K562 (cell line): ENCODE measurements around the gene DTNBP1. TPM values are rescaled to one million over a fixed set of nuclear protein-coding genes. Genes with fewer than 3 reads are reported as not detected.

Source experiments
- CEBPG ChIP-seq, 3 experiments: fragments of 200-800 bp in 1 of 3; sonication (Bioruptor generic) in 1 of 3; sonication (generic) in 1 of 3; formaldehyde crosslinking in 1 of 3; IDR thresholded peaks in 2 of 3; conservative IDR thresholded peaks in 1 of 3; 2 replicates each; pipeline versions ENCODE4 v1.6.1 to v1.8.0; 2016 to 2022; ENCODE audit warnings: missing compliant biosample characterization in 2 of 3, missing genetic modification characterization in 2 of 3, mild to moderate bottlenecking in 1 of 3, missing genetic modification reagents in 1 of 3
- MCM3 ChIP-seq: fragments of 450-650 bp; IDR thresholded peaks from 2 replicates; pipeline ENCODE4 v1.6.1; 2016
- MCM7 ChIP-seq, 2 experiments: fragments of 450-650 bp; IDR thresholded peaks; 2 replicates each; pipeline ENCODE4 v1.6.1; 2016 to 2018
- NONO ChIP-seq, 2 experiments: fragments of 200-400 bp in 1 of 2; fragments of 450-650 bp in 1 of 2; formaldehyde crosslinking in 1 of 2; IDR thresholded peaks; 2 replicates each; pipeline ENCODE4 v1.6.1; 2017; ENCODE audit warnings: low read depth in 2 of 2, mild to moderate bottlenecking in 2 of 2, moderate library complexity in 2 of 2, low read length in 1 of 2
- POLR2B ChIP-seq: fragments of 450-650 bp; IDR thresholded peaks from 2 replicates; pipeline ENCODE4 v1.6.1; 2018; ENCODE audit warnings: low read depth; ENCODE audit not compliant: partially characterized antibody
- SUPT5H ChIP-seq: fragments of 450-650 bp; IDR thresholded peaks from 2 replicates; pipeline ENCODE4 v1.6.1; 2016
- U2AF2 ChIP-seq: fragments of 200-400 bp; formaldehyde crosslinking; optimal IDR thresholded peaks from 2 replicates; pipeline ENCODE3; 2017; ENCODE audit warnings: low read depth, mild to moderate bottlenecking, low read length
- ZC3H4 ChIP-seq: sonication (generic); formaldehyde crosslinking; IDR thresholded peaks from 2 replicates; pipeline ENCODE4 v1.9.0; 2021; ENCODE audit warnings: missing genetic modification reagents, borderline replicate concordance
- ZFX ChIP-seq: sonication (generic); formaldehyde crosslinking; IDR thresholded peaks from 2 replicates; pipeline ENCODE4 v1.8.0; 2022; ENCODE audit warnings: mild to moderate bottlenecking, missing genetic modification reagents, moderate library complexity
- polyA plus RNA-seq, 8 experiments: library from polyadenylated mRNA; depleted of rRNA in 4 of 8; stranded (reverse) in 5 of 8; unstranded in 3 of 8; fragments of >200 nt; fragmentation: Nextera tagmentation in 2 of 8; fragmentation: Illumina TruSeq in 1 of 8; extraction: Ambion mirVana in 2 of 8; extraction: Trizol in 1 of 8; gene quantifications; 2 replicates each; pipeline versions ENCODE4 v1.2.1 to v1.2.3, GENCODE V29; 2011 to 2014; ENCODE audit warnings: inconsistent platforms in 1 of 8, missing spikeins in 1 of 8
- total RNA-seq, 7 experiments: library from RNA; depleted of rRNA in 6 of 7; stranded (reverse); fragments of >200 nt in 6 of 7; fragmentation: Illumina TruSeq in 2 of 7; extraction: Trizol in 2 of 7; gene quantifications; 2 replicates each; pipeline versions ENCODE4 v1.2.1 to v1.2.3, GENCODE V29; 2011 to 2021; ENCODE audit warnings: low replicate concordance in 1 of 7
- TF ChIP-seq, protein P1 (sequence below): fragments of 250-450 bp; sonication (Bioruptor Pico); IDR thresholded peaks from 2 replicates; pipeline ENCODE4 v1.9.0; 2021; ENCODE audit warnings: mild to moderate bottlenecking, inconsistent platforms
- TF ChIP-seq, protein P2 (sequence below), 3 experiments: fragments of 200-800 bp in 1 of 3; fragments of 250-450 bp in 1 of 3; fragments of 450-650 bp in 1 of 3; sonication (Bioruptor Pico) in 1 of 3; sonication (Bioruptor generic) in 1 of 3; formaldehyde crosslinking in 1 of 3; IDR thresholded peaks; 2 replicates each; pipeline versions ENCODE4 v1.6.1 to v1.8.0; 2016 to 2022; ENCODE audit warnings: mild to moderate bottlenecking in 2 of 3, missing genetic modification characterization in 2 of 3, missing compliant biosample characterization in 1 of 3, moderate library complexity in 1 of 3
- TF ChIP-seq, protein P3 (sequence below), 2 experiments: fragments of 200-800 bp in 1 of 2; sonication (Bioruptor generic) in 1 of 2; sonication (generic) in 1 of 2; formaldehyde crosslinking in 1 of 2; IDR thresholded peaks in 1 of 2; conservative IDR thresholded peaks in 1 of 2; 2 replicates each; pipeline versions ENCODE4 v1.5.0 to v1.6.1; 2016 to 2020; ENCODE audit warnings: missing compliant biosample characterization in 1 of 2, missing genetic modification characterization in 1 of 2, missing genetic modification reagents in 1 of 2
- TF ChIP-seq, protein P4 (sequence below): fragments of 450-650 bp; conservative IDR thresholded peaks from 2 replicates; pipeline ENCODE4 v1.6.1; 2016; ENCODE audit warnings: missing genetic modification characterization, low read depth, mild to moderate bottlenecking, control low read depth, missing compliant biosample characterization

Gene DTNBP1
- total and polyA plus RNA-seq, 9 of the 15 experiments (the other 6 are each of a cell fraction or from before 2014, with no cell fraction given), result 16.7 to 54.5 (median 21.4) TPM

DNA sequence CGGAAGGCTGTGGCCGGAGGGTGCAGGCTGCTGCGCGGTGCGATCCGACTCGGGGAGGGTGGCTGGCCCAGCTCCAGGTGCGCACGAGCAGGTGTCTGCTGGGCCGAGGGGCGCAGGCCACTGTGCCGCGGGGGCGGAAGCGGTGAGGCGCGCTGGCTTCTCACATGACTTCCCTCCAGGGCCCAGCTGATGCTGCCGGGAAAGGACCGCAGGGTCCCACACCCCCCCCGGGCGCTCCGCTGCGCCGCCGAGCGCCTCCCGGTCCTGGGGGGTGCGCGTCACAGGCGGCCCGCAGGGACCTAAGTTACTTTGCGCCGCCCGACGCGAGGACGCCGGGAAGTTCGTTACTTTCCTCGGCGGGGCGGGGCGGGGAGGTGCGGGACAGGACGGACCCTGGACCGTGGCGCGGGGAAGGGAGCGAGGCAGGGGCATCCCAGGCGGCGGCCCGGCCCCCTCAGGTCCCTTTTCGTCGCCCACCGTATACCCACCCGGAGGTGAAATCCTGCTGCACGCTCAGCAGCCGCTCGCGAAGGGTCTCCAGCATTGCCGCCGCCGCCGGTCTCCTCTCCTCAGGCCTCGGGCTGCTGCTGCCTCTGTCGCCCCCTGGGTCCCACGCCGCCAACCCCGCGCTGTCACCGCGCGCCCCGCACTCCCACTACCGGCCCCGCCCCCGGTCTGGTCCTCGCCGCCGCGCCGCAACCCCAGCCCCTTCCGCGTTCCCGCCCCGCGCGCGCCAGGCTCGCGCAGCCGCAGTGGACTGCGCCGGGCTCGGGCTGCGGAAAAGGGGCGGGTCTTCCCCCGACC lies at the start of gene DTNBP1 (continued):
- TF ChIP-seq ZFX (CRISPR knock-in tag), result peak; percentile 87
- TF ChIP-seq, protein P1, sequence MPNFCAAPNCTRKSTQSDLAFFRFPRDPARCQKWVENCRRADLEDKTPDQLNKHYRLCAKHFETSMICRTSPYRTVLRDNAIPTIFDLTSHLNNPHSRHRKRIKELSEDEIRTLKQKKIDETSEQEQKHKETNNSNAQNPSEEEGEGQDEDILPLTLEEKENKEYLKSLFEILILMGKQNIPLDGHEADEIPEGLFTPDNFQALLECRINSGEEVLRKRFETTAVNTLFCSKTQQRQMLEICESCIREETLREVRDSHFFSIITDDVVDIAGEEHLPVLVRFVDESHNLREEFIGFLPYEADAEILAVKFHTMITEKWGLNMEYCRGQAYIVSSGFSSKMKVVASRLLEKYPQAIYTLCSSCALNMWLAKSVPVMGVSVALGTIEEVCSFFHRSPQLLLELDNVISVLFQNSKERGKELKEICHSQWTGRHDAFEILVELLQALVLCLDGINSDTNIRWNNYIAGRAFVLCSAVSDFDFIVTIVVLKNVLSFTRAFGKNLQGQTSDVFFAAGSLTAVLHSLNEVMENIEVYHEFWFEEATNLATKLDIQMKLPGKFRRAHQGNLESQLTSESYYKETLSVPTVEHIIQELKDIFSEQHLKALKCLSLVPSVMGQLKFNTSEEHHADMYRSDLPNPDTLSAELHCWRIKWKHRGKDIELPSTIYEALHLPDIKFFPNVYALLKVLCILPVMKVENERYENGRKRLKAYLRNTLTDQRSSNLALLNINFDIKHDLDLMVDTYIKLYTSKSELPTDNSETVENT, result peak; percentile 86
- TF ChIP-seq, protein P2, sequence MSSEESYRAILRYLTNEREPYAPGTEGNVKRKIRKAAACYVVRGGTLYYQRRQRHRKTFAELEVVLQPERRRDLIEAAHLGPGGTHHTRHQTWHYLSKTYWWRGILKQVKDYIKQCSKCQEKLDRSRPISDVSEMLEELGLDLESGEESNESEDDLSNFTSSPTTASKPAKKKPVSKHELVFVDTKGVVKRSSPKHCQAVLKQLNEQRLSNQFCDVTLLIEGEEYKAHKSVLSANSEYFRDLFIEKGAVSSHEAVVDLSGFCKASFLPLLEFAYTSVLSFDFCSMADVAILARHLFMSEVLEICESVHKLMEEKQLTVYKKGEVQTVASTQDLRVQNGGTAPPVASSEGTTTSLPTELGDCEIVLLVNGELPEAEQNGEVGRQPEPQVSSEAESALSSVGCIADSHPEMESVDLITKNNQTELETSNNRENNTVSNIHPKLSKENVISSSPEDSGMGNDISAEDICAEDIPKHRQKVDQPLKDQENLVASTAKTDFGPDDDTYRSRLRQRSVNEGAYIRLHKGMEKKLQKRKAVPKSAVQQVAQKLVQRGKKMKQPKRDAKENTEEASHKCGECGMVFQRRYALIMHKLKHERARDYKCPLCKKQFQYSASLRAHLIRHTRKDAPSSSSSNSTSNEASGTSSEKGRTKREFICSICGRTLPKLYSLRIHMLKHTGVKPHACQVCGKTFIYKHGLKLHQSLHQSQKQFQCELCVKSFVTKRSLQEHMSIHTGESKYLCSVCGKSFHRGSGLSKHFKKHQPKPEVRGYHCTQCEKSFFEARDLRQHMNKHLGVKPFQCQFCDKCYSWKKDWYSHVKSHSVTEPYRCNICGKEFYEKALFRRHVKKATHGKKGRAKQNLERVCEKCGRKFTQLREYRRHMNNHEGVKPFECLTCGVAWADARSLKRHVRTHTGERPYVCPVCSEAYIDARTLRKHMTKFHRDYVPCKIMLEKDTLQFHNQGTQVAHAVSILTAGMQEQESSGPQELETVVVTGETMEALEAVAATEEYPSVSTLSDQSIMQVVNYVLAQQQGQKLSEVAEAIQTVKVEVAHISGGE (CRISPR knock-in tag; IDR thresholded peaks at IDR 0.05), result peak in 2 of 3 experiments; percentile 77 to 95; a peak in 5 of 6 replicates
- 0 out of 2 replicates have a peak, but pooled peaks have one; percentile 9 for TF ChIP-seq CEBPG (CRISPR knock-in tag; IDR thresholded peaks at IDR 0.05)
- TF ChIP-seq CEBPG (tag; conservative IDR thresholded peaks at IDR 0.05 in 1 of 2, IDR thresholded peaks at IDR 0.05 in 1 of 2), result no peak
- no peak for TF ChIP-seq U2AF2
- TF ChIP-seq SUPT5H, result peak; percentile 69
- no peak for TF ChIP-seq MCM3
- TF ChIP-seq POLR2B, result peak; percentile 39
- TF ChIP-seq ZC3H4 (CRISPR knock-in tag), result no peak
- peak; percentile 41 to 45; a peak in 1 of 4 replicates for TF ChIP-seq NONO (IDR thresholded peaks at IDR 0.05; ENCODE audit: low read depth in 2 of 2, low read length in 1 of 2)
- TF ChIP-seq, protein P3, sequence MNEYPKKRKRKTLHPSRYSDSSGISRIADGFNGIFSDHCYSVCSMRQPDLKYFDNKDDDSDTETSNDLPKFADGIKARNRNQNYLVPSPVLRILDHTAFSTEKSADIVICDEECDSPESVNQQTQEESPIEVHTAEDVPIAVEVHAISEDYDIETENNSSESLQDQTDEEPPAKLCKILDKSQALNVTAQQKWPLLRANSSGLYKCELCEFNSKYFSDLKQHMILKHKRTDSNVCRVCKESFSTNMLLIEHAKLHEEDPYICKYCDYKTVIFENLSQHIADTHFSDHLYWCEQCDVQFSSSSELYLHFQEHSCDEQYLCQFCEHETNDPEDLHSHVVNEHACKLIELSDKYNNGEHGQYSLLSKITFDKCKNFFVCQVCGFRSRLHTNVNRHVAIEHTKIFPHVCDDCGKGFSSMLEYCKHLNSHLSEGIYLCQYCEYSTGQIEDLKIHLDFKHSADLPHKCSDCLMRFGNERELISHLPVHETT (CRISPR knock-in tag; conservative IDR thresholded peaks at IDR 0.05 in 1 of 2, IDR thresholded peaks at IDR 0.05 in 1 of 2), result 0 out of 4 replicates have a peak, but pooled peaks of 1 of the 2 experiments have one; percentile 8
- no peak for TF ChIP-seq MCM7 (IDR thresholded peaks at IDR 0.05)
- TF ChIP-seq, protein P4, sequence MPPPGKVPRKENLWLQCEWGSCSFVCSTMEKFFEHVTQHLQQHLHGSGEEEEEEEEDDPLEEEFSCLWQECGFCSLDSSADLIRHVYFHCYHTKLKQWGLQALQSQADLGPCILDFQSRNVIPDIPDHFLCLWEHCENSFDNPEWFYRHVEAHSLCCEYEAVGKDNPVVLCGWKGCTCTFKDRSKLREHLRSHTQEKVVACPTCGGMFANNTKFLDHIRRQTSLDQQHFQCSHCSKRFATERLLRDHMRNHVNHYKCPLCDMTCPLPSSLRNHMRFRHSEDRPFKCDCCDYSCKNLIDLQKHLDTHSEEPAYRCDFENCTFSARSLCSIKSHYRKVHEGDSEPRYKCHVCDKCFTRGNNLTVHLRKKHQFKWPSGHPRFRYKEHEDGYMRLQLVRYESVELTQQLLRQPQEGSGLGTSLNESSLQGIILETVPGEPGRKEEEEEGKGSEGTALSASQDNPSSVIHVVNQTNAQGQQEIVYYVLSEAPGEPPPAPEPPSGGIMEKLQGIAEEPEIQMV, result no peak
